Pulmonary artery endothelial cell (primary cell): ENCODE measurements around the gene CTSA. TPM values are rescaled to one million over a fixed set of nuclear protein-coding genes. Genes with fewer than 3 reads are reported as not detected.

Experiments
- DNase-seq: peaks from one replicate; pipeline ENCODE4 v3.0.0-alpha.2; 2011; ENCODE audit warnings: low read depth, low spot score
- total RNA-seq: library from RNA; depleted of rRNA; stranded (reverse); fragments of >200 nt; gene quantifications from 2 replicates; pipeline ENCODE4 v1.2.3, GENCODE V29; 2014

CTSA gene
- 40.2 and 48.9 TPM in 2 replicates for total RNA-seq

DNA sequence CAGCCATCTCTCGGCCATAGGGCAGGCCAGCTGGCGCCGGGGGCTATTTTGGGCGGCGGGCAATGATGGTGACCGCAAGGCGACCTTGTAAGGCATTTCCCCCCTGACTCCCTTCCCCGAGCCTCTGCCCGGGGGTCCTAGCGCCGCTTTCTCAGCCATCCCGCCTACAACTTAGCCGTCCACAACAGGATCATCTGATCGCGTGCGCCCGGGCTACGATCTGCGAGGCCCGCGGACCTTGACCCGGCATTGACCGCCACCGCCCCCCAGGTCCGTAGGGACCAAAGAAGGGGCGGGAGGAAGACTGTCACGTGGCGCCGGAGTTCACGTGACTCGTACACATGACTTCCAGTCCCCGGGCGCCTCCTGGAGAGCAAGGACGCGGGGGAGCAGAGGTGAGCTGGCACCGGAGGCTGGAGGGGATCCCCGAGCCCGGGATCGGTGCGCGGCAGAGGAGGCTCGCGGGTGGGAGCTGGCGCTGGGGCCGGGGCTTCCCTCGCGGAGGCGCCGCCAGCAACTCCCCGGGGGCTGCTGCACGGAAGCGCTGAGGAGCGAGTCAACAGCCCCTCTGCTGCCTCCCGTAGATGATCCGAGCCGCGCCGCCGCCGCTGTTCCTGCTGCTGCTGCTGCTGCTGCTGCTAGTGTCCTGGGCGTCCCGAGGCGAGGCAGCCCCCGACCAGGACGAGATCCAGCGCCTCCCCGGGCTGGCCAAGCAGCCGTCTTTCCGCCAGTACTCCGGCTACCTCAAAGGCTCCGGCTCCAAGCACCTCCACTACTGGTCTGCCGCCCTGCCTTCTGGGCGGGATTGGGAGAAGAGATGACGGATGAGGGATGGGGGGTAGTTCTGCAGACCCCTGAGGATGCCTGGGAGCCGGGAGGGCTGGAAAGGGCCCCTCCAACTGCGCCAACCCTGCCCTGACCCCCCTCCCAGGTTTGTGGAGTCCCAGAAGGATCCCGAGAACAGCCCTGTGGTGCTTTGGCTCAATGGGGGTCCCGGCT is at the start of gene CTSA, which contains the start of gene NEURL2:
CTSA (plus strand) TSS at position 351 of the 999 bp plus-strand sequence; CDS start at position 585, 234 bp downstream.
NEURL2 (minus strand) TSS at position 224 of the 999 bp plus-strand sequence; CDS start at position 7, 217 bp downstream.
- DNase-seq, result peak; percentile 72

DNA sequence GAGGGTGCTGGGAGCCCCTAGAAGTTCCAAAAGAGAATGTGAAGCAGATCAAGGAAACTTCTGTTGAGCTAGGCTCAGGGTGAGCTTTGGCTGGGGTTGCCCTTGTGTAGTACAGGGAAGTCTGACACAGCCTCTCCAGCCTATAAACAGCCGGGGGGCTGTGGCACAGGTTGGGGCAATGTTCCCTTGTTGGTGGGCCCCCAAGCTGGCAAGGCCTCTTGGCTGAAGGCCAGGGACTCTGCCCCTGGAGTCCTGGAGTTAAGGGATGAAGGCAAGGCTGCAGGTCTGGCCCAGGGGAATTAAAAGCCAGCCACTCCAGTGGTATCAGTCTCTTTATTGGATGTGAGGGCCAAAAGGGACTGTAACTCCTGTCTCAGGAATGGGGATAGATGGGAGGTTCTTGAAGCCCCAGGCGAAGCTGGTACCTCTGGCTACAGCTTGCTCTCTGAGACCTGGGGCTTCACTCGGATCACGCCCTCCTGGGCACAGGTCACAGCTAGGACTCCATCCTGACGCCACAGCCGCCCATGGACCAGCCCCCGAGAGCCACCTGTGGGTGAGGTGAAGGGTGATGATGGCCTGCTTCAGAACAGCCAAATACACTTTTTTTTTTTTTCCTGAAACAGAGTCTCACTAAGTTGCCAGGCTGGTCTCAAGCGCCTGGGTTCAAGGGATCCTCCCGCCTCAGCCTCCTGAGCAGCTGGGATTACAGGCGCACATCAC is 49.6 kb upstream of the CTSA start:
- no peak for DNase-seq

DNA sequence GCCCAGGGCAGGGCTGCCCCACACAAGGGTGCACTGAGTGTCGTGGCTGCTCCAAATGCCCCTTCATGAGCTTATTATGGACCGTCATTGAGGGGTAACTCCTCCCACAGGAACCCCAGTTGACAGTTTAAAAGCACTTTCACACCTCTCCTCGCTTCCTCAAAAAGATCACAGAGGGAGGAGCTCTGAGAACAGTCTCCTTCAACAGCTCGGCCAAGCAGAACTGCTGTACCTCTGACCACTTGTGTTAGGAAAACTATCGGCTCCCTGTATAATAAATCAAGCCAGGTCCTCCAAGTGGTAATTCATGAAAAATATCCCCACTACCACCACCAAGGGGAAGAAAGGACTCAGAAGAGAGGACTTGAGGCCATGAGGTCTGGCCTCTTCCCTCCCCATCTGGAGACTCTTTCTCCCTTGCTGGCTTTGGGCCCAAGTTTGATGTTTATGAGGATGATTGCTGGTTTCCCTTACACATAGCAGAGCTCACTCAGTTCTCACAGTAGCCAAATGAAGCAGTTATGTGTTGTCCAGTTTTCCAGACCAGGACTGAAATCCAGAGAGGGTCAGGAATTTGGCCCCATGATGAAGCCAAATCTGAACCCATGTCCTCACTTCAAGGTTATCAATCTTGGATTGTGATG is 48.8 kb upstream of the CTSA start:
- DNase-seq, result no peak

DNA sequence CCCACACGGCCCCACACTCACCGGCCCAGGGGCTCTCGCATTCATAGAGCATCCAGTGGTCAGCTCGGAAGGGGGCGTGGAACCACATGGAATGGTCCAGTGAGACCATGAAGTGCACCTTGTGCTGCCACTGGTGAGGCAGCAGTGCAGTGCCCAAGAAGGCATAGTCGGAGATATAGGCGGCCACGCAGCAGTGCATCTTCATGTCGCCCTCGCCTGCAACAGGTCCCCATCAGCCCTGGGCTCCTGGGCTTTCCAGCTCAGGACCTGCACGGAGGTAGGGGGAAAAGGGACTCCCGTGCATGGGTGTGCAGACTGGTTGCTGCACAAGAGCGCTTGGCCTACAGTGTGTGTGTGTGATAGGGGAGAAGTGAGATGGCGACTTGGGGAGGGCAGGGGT is 47.6 kb upstream of the CTSA start:
- no peak for DNase-seq

DNA sequence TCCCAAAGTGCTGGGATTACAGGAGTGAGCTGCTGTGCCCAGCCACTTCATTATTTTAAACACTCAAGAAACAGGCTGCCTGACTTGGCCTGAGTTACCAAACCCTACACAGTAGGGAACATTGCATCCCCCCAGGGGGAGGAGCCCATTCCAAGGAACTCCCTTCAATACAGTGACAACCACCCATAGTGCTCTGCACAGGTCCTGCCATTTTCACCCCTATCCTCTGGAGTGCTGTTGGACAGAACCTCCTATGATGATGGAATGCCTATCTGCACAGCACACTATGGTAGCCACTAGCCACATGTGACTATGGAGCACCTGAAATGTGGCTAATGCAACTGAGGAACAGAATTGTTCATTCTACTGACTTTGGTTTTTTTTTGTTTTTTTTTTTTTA is 45.7 kb upstream of the CTSA start:
- no peak for DNase-seq

DNA sequence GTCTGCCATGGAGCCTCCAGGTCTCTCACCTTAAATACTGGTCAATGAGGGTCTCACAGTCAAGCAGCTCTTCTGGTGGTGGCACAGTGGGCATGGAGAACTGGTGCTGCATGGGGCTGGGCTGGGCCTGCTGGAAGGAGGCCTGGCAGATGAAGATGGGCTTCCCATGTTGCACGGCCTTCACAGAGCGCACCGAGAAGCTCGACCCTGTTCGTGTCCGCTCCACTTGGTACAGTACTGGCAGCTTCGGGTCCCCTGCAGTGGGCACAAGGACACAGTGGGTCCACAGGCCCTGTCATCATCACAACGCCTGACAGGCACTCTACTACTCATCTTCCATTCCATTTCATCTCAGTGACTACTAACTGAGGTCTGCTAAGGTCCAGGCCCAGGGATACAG is 42.7 kb upstream of the CTSA start:
- DNase-seq, result no peak

DNA sequence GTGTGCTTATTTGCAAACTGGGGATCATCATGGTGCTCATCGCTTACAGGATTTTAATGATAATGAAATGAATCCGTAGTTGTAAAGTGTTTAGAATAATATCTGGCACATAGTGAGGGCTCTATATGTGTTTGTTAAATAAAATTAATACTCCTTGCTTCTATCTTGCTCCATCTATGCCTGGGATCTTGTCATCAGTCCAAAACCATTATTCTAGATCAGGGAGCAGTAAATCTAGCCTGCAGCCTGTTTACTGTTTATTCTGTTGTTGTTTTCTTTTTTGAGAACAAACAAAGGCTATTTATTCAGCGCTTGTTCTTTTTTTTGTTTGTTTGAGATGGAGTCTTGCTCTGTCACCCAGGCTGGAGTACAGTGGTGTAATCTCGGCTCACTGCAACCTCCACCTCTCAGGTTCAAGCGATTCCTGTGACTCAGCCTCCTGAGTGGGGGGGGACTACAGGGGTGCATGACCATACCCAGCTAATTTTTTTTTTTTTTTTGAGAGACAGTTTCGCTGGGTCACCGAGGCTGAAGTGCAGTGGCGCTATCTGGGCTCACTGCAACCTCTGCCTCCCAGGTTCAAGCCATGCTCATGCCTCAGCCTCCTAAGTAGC is 42.1 kb upstream of the CTSA start:
- DNase-seq, result no peak

DNA sequence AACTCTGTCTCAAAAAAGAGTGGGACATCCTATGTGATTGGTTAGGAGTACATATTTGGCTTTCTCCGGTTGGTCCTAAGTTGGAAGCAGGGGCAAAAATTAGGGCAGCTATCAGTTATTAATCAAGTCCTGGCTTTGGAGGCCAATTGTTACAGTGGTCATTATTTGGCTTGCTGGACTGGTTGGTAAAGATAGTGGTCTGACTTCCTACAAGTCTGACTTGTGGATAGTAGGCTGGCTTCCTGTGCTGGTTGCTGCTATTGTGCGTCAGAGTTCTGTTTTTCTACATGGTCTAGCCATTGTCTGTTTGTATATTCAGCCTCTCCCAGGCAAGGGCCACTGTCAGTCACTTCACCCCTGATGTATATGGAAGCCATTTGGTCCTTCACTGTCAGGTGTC is 40.9 kb upstream of the CTSA start:
- DNase-seq, result no peak

DNA sequence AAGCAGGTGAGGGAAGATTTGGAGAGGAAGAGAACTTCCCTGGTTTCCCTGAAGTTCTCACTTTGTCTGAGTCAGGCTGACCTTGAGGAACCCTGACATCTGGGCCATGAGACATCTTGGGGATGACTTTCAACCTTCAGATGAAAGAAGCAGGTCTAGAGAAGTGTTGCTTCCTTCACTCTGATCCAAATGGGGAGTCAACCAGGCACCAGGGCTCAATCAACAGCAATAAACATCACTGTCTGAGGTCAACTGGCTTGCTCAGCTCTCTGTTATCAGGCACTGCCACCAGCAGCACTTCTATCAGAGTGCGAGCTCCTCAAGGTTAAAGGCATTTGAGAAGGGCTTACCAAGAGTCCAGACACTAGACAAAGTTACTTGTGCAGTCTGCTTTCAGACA is 40.2 kb upstream of the CTSA start:
- DNase-seq, result no peak

DNA sequence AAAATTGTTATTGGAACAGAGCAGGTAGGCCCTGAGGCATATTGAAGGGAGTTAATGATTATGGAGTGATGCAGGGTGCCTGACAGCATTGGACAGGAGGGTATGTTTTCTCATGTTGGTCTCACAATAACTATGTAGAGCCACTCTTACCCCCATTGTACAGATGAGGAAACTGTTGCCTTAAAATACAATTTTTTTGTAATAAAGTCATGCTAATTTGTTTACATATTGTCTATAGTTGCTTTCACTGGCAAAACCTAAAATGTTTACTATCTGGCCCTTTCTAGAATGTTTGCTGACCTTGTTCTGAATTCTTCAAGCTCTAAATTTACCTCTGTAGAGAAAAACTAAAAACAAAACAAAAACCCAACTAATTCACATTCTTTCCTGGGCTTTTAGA is 39.6 kb upstream of the CTSA start:
- DNase-seq, result no peak

DNA sequence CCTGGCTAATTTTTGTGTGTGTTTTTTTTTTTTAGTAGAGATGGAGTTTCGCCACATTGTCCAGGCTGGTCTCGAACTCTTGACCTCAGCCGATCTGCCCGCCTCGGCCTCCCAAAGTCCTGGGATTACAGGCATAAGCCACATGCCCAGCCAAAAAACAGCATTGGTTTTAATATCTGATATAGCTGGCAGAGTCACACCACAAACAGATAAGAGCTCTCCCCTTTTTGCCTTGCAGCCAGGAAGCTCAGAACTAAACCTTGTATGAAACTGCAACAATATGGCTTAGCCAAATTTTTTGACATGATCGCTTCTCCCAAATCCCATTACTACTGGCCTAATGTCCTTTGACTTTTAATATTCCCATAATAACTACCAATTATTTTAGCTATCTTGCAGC is 38.8 kb upstream of the CTSA start:
- DNase-seq, result no peak

DNA sequence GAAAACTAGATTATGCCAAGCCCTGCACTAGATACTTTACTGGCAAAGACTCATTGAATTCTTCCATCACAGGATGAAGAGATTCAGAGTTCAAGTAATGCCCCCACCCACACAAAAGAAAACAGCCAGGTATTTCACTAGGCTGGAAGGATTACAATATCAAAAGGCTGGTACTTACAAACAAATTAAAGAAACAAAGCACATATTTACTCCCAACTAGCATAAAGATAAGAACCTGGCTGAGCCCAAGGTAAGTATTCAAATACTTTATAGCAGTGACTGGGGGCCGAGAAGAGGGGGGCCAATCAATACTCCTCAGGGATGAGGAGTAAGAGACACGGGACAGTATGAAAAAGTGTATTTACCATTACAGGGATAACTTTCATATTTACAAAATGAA is 37.7 kb upstream of the CTSA start:
- no peak for DNase-seq

DNA sequence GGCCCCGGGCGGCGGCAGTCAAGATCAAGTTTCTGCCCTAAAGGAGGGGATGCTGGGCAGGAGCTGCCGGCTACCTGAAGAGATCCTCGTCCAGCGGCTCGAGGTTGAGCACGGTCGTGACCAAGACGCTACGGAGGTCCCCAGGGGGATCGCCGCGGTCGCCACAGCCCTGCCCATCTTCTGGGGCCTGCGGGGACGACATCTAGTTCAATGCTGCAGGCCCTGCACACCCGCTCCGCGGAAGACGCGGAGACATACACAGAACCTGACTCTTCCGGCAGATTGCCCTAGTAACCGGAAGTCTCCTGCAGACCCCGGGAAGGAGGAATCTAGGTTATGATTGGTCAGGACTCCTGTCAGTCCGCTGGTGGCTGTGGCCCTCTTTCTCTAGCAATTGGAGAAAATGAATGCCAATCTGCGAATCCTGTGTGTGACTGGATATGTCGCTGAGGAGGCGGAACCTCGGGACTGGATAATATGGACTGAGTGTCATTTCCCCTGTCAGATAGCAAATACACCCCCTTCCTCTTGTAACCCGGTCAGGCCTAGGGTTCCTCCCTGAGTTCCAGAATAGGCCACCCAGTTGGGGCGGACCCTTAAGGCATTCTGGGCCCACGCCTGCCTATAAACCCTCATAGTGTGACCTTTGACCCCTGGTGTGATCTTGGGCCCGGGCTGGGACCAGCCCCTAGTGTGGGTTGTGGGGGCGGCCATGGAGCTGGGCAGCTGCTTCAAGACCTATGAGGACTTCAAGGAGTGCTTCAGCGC is 33.8 kb upstream of the CTSA start, which contains the start of the genes ACOT8 and ZSWIM3:
ACOT8 (minus strand) TSS at position 279 of the 768 bp plus-strand sequence; CDS start at position 202, 77 bp downstream.
ZSWIM3 (plus strand) TSS at position 501 of the 768 bp plus-strand sequence; CDS start at position 713, 212 bp downstream.
- DNase-seq, result peak; percentile 100

DNA sequence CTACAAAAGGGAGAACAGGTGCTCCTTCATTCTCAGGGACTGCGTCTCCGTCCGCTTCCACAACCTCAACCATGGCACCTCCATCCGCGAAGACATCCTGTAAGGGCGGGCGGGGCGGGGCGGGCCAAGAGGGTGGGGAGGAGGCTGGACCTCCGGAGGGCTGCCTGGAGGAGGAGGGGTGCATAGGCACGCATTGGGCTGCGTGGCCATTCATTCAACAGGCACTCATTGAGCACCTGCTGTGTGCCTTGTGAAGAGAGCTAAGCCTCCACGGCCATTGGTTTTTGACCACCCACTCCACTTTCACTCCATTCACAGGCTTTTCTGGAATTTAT is 33.3 kb upstream of the CTSA start:
- DNase-seq, result no peak

DNA sequence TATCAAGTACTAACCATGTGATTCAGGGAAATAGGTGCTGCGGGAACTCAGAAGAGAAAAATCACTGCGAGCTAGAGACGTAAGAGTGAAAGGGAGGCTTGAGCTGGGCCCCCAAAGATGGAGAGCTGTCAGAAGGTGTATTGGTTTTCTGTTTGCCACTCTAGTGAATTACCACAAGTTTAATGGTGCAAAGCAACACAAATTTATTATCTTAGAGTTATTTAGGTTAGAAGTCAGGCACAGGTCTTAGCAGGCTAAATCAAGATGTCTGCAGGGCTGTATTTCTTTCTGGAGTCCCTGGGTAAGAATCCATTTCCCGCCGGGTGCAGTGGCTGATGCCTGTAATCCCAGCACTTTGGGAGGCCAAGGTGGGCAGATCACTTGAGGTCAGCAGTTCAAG is 31.2 kb upstream of the CTSA start:
- no peak for DNase-seq

DNA sequence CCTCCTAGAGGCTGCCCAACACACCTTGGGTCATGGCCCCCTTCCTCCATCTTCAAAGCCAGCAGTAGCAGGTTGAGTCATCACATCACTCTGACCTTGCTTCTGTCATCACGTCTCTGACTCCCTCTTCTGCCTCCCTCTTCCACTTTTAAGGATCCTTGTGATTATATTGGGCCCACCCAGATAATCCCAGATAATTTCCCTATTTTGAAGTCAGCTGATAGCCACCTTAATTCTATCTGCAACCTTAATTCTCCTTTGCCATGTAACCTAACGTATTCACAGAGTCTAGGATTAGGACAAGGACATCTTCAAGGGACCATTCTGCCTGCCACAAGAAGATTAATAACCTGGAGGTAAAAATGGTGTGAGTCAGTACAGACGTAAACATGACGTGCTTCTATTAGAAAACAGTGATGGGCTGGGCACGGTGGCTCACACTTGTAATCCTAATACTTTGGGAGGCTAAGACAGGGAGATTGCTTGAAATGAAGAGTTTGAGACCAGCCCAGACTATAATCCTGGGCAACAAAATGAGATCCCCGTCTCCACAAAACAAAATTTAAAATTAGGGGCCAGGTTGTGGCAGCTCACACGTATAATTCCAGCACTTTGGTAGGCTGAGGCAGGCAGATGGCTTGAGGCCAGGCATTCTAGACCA is 30.4 kb upstream of the CTSA start:
- no peak for DNase-seq

DNA sequence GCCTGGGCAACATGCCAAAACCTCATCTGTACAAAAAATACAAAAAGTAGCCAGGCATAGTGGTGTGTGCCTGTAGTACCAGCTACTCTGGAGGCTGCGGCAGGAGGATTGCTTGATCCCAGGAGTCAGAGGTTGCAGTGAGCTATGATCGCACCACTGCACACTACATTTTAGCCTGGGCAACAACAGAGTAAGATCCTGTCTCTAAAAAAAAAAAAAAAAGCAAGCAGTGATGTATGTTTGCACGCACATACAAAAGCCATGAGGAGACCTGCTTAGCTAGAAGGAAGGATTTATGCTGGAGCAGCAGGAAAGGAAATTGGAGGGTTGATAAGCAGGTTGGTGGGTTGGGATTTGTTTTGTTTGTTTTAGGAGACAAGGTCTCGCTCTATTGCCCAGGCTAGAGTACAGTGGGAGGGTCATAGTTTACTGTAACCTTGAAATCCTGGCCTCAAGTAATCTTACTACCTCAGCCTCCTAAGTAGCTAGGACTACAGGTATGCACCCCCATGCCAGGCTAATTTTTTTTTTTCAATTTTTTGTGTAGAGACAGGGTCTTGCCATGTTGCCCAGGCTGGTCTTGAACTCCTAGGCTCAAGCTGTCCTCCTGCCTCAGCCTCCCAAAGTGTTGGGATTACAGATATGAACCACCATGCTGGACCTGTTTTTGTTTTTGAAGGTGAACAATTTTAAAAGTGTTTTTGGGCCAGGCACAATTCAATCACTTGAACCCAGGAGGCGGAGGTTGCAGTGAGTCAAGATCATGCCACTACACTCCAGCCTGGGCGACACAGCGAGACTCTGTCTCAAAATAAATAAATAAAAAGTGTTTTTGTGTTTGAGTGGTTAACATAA is 29.7 kb upstream of the CTSA start:
- no peak for DNase-seq

DNA sequence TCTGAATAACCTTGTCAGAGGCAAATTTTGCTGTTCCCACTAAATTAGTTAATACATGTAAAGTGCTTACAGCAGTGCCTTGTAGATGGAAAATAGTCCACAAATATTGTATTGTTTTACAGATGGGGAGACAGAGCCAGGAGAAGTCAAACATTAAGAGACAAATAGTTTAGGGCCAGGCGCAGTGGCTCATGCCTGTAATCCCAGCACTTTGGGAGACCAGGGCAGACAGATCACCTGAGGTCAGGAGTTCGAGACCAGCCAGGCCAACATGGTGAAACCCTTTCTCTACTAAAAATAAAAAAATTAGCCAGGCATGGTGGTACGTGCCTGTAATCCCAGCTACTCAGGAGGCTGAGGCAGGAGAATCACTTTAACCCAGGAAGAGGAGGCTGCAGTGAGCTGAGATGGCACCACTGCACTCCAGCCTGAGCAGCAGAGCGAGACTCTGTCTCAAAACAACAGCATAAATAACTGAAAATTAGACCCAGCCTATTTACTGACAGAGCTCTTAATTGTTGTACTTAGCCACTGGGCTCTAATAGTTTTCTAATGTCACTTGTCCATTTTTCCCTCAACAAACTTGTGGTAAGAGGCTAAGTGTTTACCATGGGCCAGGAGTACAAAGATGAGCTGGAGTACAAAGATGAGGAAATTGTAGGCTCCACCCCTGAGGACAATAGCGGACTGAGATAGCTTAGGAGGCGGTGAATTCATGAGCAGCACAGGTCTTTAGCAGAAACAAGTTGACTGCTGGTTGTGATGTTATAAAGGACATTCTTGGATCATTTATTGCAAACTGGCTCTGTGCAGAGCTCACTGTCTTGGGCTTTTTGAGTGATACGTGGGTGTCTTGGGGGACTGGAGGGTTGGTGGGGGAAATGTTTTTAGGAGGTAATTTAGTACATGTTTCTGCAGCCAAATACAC is 27.3 kb upstream of the CTSA start:
- no peak for DNase-seq
